Measurements from ENCODE around the gene BMPER.

- TF ChIP-seq POLR2AphosphoS5 (IDR thresholded peaks at IDR 0.05) (peak; percentile 33), CTCF (IDR thresholded peaks at IDR 0.05) (no peak), POLR2A (IDR thresholded peaks at IDR 0.05) (no peak), EP300 (IDR thresholded peaks at IDR 0.05) (no peak)
Measured at GRCh38 chr7:34130558-34131295, 225.4 kb downstream of the BMPER start.
